HG02763 (cell line): Measurements from ENCODE around the gene MEGF11.
"Not testable (repeated sequence)": the region's sequence is repeated elsewhere in the genome, so short reads cannot be mapped to it uniquely, and the experiment has no call there.

Experiments used
- ATAC-seq: cut with Tn5 transposase; IDR thresholded peaks from one replicate; pipeline ENCODE4 v1.9.1; 2021; ENCODE audit warnings: mild to moderate bottlenecking, moderate library complexity; ENCODE audit not compliant: unreplicated experiment

The MEGF11 gene

GRCh38 chr15:66276546-66276945 lies 23.0 kb upstream of the MEGF11 start:
- no peak for ATAC-seq

- no peak for ATAC-seq
Observed at GRCh38 chr15:66275352-66275751, 21.8 kb upstream of the MEGF11 start.

DNA sequence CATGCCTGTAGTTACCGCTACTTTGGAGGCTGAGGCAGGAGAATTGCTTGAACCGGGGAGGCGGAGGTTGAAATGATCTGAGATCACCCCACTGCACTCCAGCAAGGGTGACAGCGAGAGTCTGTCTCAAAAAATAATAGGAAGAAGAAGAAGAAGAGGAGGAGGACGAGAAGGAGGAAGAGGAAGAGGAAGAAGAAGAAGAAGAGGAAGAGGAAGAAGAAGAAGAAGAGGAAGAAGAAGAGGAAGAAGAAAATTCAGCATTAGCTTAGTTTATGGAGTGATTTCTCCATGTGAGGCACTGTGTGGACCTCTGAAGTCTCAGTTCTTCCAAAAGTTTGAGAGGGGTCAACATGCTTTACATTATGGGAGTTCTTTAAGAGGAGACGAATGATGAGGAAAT lies 17.4 kb upstream of the MEGF11 start:
- ATAC-seq = no peak

DNA sequence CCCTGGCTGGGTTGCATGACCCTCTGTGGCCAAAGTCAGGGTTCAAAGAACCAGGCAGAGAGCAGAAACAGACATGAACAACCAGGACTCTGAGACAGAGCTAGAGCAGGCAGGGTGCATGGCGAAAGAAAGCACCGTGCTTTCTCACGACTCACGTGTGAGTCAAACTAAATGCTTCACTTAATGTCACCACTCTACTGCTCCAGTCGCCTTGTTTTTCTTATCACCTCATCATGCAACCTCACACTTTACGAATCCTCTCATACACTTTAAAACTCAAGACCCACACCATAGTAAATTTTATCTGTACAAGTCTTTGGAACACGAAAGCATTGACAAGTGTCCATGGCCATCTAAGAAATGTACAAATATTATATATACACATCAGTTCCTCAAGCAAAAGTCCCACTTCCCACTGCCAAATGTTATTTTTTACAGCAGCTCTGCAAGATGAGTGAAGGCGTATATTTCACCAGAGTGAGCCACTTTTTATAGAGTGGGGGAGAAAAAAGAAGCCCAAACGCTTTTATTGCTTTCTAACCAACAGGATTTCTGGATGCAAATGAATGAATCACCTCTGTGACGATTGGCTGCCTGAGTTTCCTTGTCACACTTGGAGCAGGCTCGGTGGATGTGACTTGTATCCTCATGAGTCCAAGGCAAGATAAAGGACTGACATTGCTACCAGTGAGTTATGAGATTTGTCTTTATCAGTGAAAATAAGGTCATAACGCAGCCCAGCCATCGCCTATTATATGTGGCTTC lies 16.0 kb upstream of the MEGF11 start:
- no peak for ATAC-seq

DNA sequence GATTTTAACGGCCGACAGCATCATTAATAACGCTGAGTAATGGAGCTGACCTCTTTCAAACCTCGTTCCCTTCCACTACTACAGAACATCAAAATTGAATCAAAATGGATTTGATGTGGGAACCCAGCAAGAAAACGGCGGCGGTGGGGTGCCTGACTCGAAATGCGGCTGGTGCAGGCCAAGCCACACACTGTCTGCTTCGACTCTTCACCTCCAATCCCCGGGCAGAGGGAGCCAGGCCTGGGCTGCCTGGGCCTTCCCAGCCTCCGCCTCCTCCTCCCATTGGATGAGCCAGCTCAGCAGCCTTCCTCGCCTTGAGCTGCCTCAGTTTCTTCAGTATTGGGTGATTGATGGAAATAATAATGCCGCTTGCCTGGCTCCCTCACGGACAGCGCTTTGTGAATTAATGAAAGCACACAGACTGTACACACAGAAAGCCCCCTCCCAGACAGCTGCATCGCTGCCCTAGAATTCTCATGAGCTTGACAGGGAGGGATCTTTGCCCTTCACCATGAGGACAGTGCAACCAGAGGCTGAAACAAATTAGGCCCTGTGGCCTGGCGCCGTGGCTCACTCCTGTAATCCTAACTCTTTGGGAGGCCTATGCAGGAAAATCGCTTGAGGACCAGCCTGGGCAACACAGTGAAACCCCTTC lies 11.4 kb upstream of the MEGF11 start:
- ATAC-seq = no peak

- not testable (repeated sequence) for ATAC-seq
Observed at GRCh38 chr15:66262837-66263236, 9.3 kb upstream of the MEGF11 start.

- ATAC-seq = no peak
Observed at GRCh38 chr15:66261056-66261455, 7.5 kb upstream of the MEGF11 start.

DNA sequence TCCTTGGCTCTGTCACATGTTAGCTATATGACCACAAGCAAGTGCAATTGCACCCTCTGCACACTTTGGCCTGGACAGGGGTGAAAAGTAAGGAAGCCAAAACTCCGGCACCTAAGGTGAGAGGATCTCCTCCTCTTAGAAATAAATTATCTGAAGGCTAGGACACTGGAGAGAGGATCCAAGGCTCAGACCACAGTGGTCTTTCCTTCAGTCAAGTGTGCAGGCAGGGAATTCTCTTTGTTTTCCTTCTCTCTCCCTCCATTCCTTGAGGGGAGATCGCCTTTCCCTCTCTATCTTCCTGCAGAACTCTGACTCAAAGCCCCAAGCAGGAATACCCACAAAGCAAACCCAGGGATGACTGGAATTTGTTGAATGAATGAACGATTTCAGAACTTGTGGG lies 3.1 kb upstream of the MEGF11 start:
- no peak for ATAC-seq

DNA sequence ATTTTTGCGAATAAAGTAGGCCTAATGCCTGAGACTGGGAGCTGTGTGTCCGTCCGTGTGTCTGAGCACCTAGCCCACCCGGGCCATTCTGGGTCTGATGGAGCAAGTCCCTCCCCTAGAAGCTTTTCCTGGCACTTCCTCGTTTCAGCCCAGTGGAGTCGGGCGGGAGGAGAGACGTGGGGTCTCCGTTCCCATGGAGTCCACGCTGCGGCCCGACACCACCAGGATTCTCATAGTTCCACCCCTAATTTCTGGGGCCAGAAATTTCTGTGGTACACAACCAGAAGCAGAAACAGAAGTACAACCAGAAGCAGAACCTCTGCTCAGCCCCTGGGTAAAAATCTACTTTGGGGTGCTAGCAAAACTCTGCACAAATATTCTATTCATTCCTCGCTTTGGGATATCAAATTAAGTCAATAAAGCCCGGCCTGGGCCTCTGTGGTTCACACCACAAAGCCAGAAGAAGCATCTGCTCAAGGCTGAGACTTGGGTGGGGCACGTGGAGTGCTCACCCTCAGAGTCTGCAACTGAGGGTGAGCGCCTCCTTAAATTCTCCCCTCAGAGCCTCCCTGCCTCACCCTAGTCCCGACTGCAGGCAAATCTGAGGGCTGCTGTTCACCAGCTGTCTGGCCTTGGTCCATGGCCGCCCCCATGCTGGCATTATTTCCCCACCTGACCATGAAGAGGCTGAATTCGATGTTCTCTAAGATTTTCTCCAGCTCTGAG lies 1.6 kb upstream of the MEGF11 start:
- ATAC-seq = no peak

DNA sequence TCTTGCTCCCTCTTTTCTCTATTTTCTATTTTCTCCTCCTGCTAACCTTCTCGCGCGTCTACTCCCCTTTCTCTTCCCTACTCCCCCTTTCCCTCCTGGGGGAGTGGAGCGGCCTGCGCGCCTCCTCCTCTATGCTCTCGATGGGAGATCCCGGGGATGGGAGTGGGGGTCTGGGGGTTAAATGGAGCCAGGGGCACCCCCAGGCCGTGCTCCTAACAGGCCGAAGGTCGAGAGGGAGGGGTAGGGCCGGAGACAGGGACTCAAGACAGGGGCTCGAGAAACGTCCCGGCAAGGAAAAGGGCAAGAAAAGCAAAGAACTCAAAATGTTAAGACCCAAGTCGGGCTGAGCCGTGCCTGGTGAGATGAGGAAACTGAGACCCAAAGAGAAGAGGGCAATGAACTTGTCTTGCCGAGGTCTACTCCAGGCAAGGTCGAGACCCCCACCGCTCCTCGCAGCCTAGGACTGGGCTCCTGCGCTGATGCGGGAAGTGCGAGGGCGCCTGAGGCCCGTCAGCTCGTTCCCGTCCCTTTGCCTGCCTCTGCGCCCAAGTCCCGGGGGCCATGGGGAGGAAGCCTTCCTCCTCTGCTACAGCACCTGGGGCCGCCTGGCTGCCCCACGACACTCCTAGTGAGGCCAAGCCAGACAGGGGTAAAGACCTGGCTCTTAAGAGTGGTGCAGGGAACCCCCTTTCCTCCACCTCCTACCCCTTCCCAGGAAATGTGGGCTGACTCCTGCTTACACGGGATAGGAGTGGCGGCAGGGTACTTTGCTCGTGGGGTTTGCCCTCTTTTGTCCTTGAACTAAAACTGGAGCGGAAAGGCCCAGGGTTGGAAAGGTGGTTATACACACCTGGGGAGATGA lies 770 bp upstream of the MEGF11 start:
- no peak for ATAC-seq

GRCh38 chr15:66252685-66253417 lies 699 bp downstream of the MEGF11 start:
- no peak for ATAC-seq

GRCh38 chr15:66251790-66252684 lies 1.5 kb downstream of the MEGF11 start:
- ATAC-seq = no peak

GRCh38 chr15:66251065-66251789 lies 2.3 kb downstream of the MEGF11 start:
- ATAC-seq = no peak

DNA sequence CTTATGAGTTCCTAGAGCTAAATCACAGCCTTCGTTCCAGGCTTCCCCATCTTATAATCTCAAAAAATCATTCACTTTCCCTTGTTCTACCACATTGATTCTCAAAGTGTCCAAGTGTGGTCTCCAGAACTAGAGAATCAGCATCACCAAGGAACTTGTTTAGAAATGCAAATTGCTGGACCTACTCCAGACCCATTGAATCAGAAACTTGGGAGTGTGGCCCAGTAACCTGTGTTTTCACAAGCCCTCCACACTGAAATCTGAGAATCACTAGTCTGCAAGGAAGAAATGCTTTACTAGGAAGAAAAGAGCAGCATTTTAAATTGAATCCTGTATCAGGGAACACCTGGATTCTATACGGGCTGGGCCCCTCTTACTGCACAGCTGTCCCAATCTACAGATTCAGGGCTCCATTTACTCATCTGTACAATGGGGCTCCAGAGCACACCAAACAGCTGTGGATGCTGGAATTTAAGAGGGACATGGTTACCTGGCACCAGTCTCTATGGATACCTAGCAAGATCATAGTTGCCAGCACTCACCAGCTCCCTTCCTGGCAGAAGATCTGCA lies 3.9 kb downstream of the MEGF11 start:
- ATAC-seq = no peak

- ATAC-seq = no peak
Observed at GRCh38 chr15:66246937-66247336, 6.6 kb downstream of the MEGF11 start.

GRCh38 chr15:66245832-66246231 lies 7.7 kb downstream of the MEGF11 start:
- ATAC-seq = not testable (repeated sequence)

DNA sequence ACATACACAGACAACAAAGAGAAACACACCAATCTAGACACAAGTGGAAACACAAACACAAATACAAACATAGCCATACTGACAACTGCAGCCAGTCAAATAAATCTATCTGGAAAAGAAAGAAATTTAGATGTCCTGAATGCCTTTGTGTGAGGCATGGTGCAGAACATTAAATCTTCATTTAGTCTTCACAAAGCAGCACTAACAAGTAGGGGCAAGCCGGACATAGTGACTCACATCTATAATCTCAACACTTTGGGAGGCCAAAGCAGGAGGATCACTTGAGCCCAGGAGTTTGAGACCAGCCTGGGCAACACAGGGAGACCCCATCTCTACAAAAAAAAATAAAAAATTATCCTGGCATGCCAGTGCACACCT lies 11.7 kb downstream of the MEGF11 start:
- no peak for ATAC-seq
